ENCODE results near the gene SLC35E4. TPM values are rescaled to one million over a fixed set of nuclear protein-coding genes. Genes with fewer than 3 reads are reported as not detected.
A peak's percentile ranks its signal among the peaks of the same experiment; 100 is the strongest.
"Not testable (repeated sequence)": the region's sequence is repeated elsewhere in the genome, so short reads cannot be mapped to it uniquely, and the experiment has no call there.

Gene SLC35E4
- total RNA-seq, 1 experiment from 2014 or later: 1.1 TPM

DNA sequence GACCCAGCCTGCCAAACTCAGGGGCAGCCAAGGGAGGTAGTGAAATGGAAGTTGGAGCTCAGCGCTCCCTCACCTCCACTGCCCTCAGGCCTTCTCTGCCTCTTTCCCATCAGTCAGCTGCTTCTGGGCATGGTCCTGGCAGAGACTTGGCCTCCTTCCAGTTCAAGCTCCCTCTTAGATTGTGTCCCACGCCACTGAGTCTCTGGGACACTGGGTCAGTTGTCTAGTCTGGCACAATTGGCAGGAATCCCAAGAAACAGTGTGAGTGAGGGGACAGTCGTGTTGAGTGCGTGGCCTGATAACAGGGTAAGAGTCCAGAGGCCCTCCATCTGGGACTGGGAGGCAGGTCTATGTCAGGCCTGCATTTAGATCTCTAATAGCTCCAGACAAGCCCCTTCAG is 7.1 kb upstream of the SLC35E4 start:
- DNase-seq: no peak
- no peak overlapping the region for H3K4me3 ChIP-seq
- H3K4me1 ChIP-seq: no peaks in the 10 kb centered on the region
- H3K36me3 ChIP-seq: no peaks in the 10 kb centered on the region
- no peaks in the 10 kb centered on the region for H3K9me3 ChIP-seq (replicated peaks)
- no peaks in the 10 kb centered on the region for H3K27me3 ChIP-seq
- H3K27ac ChIP-seq: no peak overlapping the region

DNA sequence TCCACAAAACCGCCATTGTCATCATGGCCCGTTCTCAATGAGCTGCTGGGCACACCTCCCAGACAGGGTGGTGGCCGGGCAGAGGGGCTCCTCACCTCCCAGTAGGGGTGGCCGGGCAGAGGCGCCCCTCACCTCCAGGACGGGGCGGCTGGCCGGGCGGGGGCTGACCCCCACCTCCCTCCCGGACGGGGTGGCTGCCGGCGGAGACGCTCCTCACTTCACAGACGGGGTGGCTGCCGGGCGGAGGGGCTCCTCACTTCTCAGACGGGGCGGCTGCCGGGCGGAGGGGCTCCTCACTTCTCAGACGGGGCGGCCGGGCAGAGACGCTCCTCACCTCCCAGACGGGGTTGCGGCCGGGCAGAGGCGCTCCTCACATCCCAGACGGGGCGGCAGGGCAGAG is 4.1 kb upstream of the SLC35E4 start:
- not testable (repeated sequence) for H3K9me3 ChIP-seq (replicated peaks); DNase-seq; H3K4me1 ChIP-seq; H3K27ac ChIP-seq; H3K36me3 ChIP-seq; H3K4me3 ChIP-seq; H3K27me3 ChIP-seq

DNA sequence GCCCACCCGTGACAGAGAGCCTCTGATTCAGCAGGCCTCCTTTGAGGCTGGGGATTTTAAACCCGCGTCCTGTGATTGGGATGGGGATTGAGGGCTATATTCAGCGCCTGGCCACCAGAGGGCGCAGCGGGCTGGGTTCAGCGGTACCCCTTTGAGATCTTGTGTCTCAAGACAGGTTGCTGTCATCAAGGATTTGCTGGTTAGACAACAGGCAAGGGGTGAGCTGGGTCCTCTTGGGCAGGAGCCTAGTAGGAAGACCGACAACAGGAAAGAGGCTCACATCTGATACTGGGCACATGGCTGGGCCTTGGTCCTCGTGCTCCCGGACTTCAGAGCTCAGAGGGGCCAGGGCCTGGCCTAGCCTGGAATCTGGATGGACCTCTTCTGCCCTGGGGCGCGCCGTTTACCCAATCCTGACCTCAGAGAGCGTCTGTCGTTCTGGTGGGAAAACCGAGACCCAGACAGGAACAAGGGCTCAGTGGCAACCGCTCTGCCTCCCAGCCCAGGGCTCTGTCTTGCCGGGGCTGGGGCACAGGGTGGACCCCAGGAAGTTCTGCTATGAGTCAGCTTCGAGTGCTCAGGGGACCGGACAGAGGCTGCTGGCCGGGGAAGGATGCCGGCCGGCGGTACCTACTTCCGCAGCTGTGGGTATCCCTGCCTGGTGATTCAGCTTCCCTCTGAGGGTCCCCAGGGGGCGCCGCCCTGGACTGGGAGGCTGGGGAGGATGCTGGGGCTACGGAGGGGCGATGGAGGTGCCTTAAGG is 929 bp upstream of the SLC35E4 start:
- peak overlapping the region; percentile 60 for H3K4me3 ChIP-seq
- peaks cover 4% of the 10 kb centered on the region; the same call in 1 of the 2 replicates for H3K4me1 ChIP-seq
- H3K27me3 ChIP-seq: no peaks in the 10 kb centered on the region
- peak; percentile 67 to 81 for DNase-seq
- H3K27ac ChIP-seq: no peak overlapping the region
- H3K36me3 ChIP-seq: no peaks in the 10 kb centered on the region
- no peaks in the 10 kb centered on the region for H3K9me3 ChIP-seq (replicated peaks)

DNA sequence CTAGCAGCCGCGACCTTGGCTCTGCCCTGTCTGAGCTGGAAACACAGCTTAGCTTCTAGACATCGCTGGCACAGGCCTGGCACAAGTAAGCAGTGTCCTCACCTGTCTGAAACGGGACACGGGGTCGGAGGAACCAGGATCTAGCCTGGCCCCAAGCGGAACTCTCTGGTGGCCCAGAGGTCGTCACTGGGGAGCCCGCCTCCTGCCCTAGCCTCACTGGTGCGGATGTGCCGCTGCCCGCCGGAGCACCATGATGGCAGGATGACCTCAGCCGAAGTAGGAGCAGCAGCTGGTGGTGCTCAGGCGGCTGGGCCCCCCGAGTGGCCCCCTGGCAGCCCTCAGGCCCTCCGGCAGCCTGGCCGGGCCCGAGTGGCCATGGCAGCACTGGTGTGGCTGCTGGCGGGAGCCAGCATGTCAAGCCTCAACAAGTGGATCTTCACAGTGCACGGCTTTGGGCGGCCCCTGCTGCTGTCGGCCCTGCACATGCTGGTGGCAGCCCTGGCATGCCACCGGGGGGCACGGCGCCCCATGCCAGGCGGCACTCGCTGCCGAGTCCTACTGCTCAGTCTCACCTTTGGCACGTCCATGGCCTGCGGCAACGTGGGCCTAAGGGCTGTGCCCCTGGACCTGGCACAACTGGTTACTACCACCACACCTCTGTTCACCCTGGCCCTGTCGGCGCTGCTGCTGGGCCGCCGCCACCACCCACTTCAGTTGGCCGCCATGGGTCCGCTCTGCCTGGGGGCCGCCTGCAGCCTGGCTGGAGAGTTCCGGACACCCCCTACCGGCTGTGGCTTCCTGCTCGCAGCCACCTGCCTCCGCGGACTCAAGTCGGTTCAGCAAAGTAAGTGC is 871 bp downstream of the SLC35E4 start:
- Histone ChIP-seq H3K36me3 (no peaks in the 10 kb centered on the region), H3K27me3 (no peaks in the 10 kb centered on the region), H3K4me1 (peaks cover 4% of the 10 kb centered on the region; the same call in 1 of the 2 replicates), H3K4me3 (peak overlapping the region; percentile 60), H3K9me3 (replicated peaks) (no peaks in the 10 kb centered on the region), H3K27ac (no peak overlapping the region)
- peak; percentile 7 to 22 for DNase-seq

DNA sequence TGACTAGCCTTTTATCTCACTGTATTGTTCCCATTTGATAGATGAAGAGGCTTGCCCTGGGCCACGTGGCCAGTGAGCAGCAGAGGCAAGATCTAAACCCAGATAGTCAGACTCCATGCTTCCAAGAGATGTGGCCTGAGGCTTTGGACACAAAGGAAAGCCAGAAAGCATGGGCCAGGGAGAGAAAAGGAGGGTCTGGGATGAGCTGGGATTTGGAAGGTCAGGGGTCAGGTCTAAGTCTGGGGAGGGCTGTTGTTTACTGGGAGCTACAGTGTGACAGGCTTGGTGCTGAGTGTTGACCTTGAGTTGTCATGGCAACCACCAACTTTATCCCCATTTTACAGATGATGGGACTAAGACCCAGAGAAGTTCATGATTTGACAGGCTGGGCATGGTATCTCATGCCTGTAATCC is 2.1 kb downstream of the SLC35E4 start:
- Histone ChIP-seq H3K9me3 (replicated peaks) (no peaks in the 10 kb centered on the region), H3K36me3 (no peaks in the 10 kb centered on the region), H3K4me1 (peaks cover 4% of the 10 kb centered on the region; the same call in 1 of the 2 replicates), H3K4me3 (no peak overlapping the region), H3K27me3 (no peaks in the 10 kb centered on the region), H3K27ac (no peak overlapping the region)
- no peak for DNase-seq

DNA sequence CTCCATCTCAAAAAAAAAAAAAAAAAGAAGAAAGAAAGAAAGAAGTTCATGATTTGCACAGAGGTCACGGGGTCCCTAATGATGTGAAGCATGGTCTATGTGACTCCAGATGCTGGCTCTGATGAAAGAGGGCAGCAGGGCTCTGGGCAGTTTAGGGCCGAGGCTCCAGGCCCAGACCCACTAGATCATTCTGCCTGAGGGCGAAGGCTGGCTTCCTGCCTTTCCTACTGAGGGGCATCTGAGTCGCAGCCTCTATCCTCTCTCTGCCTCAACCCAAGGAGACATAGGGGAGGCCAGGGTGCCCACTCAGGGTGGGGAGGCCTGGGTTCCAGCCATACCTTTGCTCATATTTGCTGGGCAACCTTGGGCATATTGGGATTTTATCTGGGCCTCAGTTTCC is 4.8 kb downstream of the SLC35E4 start:
- Histone ChIP-seq H3K27ac (no peak overlapping the region), H3K36me3 (no peaks in the 10 kb centered on the region), H3K27me3 (no peaks in the 10 kb centered on the region), H3K9me3 (replicated peaks) (no peaks in the 10 kb centered on the region), H3K4me3 (no peak overlapping the region), H3K4me1 (no peaks in the 10 kb centered on the region)
- DNase-seq: no peak

DNA sequence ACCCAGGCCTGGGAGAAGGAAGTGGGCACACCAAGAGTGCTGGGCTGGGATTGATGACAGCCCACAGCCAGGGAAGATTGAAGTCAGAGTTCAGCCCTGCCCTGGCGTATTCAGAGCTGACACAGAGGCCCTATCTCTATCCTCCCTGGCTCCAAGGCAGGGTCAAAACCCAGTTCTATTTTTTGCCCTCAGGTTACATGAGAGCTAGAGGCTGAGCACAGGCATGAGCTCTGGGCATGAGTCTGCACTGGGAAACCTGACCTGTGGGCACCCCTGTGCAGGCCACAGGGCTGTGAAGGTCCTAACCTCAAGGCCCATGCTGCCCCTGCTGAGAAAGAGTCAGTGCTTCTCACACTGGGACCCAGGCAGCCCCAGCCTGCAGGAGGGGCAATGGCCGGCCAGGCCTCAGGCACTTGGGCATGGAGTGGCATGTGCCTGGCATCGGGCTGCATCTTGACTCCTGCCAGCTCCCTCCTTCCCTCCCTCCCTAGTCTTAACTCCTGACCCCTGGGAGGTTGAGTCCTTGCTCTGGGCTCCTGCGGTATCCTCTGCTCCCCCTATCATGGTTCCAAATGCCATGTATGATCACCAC is 5.4 kb downstream of the SLC35E4 start:
- no peaks in the 10 kb centered on the region for H3K36me3 ChIP-seq
- DNase-seq: no peak
- no peaks in the 10 kb centered on the region for H3K4me1 ChIP-seq
- no peak overlapping the region for H3K4me3 ChIP-seq
- H3K9me3 ChIP-seq (replicated peaks): no peaks in the 10 kb centered on the region
- H3K27ac ChIP-seq: no peak overlapping the region
- no peaks in the 10 kb centered on the region for H3K27me3 ChIP-seq

DNA sequence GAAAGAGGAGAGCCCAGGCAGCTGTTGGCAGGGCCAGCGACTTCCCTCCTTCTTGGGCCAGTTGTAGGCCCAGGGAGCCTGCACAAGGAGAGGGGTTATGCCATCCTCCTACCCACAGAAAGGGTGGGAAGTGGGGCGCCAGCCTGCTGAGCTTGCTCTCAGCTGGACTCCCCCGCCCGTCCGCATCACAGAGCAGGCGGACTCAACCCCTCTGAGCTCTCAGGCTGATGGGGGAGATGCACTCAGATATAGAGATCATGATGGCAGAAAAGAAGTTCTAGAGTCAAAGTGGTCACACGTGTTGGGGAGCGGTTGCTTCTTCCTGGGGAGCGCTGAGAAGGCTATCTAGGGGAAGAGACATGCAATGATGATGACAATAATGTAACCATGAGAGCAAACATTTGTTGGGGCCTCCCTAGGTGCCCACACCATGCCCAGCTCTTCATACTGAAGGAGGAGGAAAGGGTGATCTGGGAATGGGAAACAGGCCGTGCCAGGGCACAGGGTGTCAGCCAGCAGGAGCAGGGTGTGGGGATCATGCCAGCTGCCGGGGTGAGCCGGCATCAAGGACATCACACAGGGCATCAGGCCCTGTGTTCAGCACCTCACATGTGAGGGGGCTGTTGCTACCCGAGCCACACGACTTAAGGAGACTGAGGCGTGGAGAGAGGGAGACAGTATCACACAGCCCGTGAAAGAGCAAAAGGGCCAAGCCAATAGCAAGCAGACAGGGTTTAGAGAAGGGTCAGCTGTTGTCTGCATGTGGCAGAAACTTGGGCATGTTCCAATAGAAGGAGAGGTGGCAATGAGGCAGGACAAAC is 7.7 kb downstream of the SLC35E4 start:
- H3K9me3 ChIP-seq (replicated peaks): no peaks in the 10 kb centered on the region
- H3K4me1 ChIP-seq: no peaks in the 10 kb centered on the region
- no peak overlapping the region for H3K4me3 ChIP-seq
- no peaks in the 10 kb centered on the region for H3K36me3 ChIP-seq
- DNase-seq: no peak
- H3K27ac ChIP-seq: no peak overlapping the region
- no peaks in the 10 kb centered on the region for H3K27me3 ChIP-seq

DNA sequence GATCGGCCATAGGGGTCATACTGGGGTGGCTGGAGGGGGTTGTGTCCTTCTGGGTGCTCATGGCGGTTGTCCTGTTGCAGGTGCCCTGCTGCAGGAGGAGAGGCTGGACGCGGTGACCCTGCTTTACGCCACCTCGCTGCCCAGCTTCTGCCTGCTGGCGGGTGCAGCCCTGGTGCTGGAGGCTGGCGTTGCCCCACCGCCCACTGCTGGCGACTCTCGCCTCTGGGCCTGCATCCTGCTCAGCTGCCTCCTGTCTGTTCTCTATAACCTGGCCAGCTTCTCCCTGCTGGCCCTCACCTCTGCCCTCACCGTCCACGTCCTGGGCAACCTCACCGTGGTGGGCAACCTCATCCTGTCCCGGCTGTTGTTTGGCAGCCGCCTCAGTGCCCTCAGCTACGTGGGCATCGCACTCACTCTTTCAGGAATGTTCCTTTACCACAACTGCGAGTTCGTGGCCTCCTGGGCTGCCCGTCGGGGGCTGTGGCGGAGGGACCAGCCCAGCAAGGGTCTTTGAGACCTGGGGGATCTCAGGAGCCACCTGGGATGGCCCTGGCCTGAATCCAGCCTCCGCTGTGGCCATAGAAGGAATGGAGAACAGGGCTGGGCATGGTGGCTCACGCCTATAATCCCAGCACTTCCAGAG is 11.1 kb downstream of the SLC35E4 start:
- Histone ChIP-seq H3K9me3 (replicated peaks) (no peaks in the 10 kb centered on the region), H3K4me3 (no peak overlapping the region), H3K27ac (no peak overlapping the region), H3K27me3 (no peaks in the 10 kb centered on the region), H3K36me3 (no peaks in the 10 kb centered on the region), H3K4me1 (no peaks in the 10 kb centered on the region)
- no peak for DNase-seq

DNA sequence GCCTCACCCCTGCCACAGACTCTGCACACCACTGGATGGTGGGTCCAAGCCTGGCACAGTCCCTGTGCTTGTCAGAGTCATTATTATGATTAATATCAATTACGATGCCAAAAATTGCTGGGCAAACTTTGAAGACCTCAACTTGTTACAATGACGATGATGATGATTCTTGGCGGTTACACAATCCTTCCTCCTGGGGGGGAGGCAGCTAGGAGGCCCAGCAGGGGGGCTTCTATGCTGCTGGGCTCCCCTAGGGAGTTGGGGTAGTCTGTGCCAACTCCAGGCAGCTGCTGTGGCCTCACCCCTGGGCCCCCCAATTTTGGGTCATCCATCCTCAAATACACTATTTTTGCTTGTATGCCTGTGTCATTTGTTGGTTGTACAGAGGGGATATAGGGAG is 12.0 kb downstream of the SLC35E4 start:
- Histone ChIP-seq H3K4me3 (no peak overlapping the region), H3K27me3 (no peaks in the 10 kb centered on the region), H3K36me3 (no peaks in the 10 kb centered on the region), H3K27ac (no peak overlapping the region), H3K9me3 (replicated peaks) (no peaks in the 10 kb centered on the region), H3K4me1 (no peaks in the 10 kb centered on the region)
- DNase-seq: no peak

DNA sequence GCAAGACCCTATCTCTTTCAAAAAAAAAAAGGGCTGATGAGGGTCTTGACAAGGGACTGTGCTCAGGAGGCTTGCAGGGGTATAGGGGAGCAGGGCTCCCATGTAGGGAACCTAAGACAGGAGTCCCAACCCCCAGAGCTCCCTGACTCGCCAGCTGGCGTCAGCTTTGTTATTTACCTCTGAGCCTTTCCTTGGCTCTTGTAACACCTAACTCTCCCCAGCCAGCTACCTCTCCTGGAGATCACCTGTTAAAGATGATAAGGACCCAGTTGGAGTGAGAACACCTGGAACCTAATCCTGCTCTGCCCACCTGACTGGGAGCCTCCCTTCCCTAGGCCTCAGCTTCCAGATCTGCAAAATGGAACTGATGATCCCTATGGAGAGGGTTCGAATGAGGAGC is 13.2 kb downstream of the SLC35E4 start:
- no peaks in the 10 kb centered on the region for H3K4me1 ChIP-seq
- DNase-seq: no peak
- H3K27ac ChIP-seq: no peak overlapping the region
- H3K9me3 ChIP-seq (replicated peaks): no peaks in the 10 kb centered on the region
- H3K4me3 ChIP-seq: no peak overlapping the region
- no peaks in the 10 kb centered on the region for H3K27me3 ChIP-seq
- H3K36me3 ChIP-seq: no peaks in the 10 kb centered on the region

DNA sequence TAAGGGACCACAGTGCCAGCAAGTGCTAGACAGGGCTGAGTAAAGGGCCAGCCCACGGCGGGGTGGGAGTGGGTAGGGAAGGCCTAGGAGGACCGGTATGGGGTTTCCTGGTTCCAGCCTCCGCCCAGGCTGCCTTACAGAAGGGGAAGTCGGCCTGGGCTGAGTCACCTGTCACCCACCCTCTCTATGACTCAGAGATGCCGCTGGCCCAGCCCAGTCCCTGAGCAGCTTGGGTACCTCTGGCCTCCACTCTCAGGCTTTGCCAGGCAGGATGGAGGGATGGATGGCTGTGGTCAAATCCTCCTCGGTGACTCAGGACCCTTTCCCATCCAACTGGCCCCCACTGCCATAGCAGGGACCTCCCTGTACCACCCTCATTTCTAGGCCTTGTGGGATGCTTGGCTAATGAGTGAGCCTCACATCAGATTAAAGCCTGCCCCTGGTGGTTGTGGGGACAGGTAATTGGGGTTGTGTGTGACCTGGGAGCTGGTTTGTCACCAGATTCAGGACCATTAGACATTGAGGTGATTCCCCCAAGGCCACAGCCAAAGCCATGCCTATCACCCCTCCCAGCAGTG is 13.9 kb downstream of the SLC35E4 start:
- H3K4me3 ChIP-seq: no peak overlapping the region
- H3K4me1 ChIP-seq: no peaks in the 10 kb centered on the region
- no peaks in the 10 kb centered on the region for H3K36me3 ChIP-seq
- no peak overlapping the region for H3K27ac ChIP-seq
- H3K27me3 ChIP-seq: no peaks in the 10 kb centered on the region
- peak; percentile 15 to 28 for DNase-seq
- no peaks in the 10 kb centered on the region for H3K9me3 ChIP-seq (replicated peaks)

DNA sequence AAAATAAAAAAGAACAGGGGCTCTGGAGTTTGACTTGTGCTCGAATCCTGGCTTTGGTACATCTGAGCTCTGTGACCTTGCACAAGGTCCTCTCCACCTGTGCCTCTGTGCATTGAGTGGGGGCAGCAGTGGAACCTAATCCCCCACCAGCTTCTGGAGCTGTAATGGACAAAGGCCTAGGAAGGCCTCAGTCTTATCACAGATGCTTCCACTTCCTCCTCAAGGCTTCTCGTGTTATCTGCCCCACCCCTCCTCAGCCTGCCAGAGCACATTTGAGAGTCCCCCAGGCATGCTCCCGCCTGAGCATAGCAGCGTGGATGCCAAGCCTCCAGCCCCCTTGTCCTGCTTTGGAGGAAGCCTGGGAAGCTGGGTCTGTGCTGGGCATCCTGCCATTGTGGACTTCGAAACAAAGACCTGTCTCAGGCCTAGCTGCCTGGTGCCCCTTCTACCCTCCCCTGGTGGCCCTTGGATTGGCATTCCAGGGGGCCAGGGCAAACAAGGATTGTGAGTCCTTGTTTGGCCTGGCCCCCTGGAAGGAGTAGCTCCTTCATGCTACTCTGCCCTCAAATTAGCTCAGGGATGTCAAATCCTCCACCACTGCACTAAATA is 15.0 kb downstream of the SLC35E4 start:
- no peak for DNase-seq
- Histone ChIP-seq H3K4me1 (no peaks in the 10 kb centered on the region), H3K27me3 (no peaks in the 10 kb centered on the region), H3K9me3 (replicated peaks) (no peaks in the 10 kb centered on the region), H3K4me3 (no peak overlapping the region), H3K36me3 (no peaks in the 10 kb centered on the region), H3K27ac (no peak overlapping the region)
